Fibroblast of skin of right quadriceps (primary cell): ENCODE results near the gene GNB1.

Source experiments
- DNase-seq: peaks from one replicate; pipeline ENCODE4 v3.0.0-alpha.2; 2013

Gene GNB1

DNA sequence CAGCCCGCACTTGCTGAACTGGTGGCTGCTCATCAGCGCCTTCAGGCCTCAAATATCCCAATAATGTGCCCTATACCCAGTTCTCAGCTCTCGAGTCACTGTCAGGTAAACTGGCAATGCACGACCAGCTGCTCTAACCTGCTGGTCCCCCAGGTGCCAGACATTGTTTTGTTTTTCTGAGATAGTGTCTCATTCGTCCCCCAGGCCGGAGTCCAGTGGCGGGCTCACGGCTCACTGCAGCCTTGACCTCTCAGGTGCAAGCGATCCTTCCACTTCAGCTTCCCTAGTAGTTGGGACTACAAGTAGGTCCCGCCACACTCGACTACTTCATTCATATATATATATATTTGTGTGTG, 111.6 kb downstream of the GNB1 start:
- DNase-seq: no peak

DNA sequence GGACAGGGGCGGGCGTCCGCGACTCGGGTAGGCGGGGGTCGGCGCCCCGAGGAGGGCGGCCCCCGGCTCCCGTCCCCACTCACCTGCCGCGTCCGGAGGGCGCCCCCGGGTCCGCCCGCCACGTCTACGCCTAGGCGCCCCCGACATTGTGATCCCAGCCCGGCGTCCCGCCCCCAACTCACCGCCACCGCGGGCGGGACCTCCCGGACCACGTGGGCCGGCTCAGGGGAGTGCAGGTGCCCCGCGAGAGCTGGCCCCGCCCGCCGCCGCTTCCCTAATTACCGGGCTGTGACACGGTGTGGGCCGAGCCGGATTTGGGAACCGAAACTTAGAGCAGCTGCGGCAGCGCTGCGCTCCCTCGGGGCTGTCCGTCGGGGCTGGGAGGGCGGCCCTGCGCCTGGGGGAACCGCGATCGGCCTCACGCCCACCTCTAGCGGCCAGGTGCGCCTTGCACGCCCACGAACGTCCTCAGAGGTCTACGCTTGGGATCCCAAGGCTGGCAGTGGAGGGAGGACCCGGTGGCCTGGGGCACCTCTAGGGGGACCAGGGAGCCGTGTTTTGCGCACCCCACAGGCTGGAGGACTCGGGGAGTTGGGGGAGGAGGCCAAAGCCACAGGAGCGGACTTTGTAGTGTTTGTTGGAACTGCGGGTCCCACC, 112.1 kb downstream of the GNB1 start:
- no peak for DNase-seq

DNA sequence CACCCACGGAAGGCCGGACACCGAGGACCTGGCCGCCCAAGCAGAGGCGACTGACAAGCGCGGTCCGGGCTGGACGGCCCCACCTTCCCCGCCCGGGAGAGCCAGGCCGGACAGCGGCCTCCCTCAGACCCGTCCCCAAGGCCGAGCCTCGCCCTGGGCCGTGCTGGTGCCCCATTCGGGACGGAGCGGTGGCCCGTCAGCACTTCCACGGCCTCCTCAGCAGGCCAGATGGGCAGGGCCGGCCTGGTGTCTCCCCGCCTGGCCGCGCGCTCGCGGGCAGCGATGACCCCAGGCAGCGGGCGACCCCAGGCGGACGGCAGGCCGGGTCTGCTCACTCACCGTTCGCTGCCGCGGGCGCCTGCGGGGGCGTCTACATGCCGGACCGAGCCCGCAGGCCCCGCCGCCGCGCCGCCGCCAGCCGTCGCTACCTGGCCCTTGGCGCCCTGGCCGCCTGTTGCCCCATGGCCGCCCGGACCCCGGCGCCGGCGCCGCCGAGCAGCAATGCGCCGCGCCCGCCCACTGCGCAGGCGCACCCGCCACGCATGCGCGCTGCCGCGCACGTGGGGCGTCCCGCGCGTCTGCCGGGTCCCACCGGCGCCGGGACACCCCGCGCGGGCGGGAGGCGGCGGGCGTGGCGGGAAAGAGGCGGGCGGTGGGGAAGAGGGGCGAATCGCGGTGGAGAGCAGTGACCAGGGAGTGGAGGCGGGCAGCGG, 112.8 kb downstream of the GNB1 start, which contains the start of gene NADK:
NADK (minus strand) TSS at position 521 of the 713 bp plus-strand sequence. CDS start 13,064 bp downstream, outside the sequence.
- peak; percentile 52 for DNase-seq

DNA sequence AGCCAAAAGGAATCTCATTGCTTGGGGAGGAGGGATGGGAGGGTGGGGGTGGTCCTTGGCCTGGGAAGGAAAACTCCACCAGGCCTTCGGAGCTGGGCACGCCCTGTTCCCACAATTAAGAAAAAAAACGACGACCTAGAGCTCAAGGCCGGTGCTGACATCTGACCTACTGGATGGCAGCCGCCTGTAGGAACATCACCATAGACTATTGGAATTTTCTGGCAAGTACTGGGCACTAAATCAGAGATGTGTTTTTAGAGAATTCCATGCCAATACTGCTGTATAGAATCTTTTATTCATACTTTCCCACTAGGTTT, 113.3 kb downstream of the GNB1 start:
- DNase-seq: no peak

DNA sequence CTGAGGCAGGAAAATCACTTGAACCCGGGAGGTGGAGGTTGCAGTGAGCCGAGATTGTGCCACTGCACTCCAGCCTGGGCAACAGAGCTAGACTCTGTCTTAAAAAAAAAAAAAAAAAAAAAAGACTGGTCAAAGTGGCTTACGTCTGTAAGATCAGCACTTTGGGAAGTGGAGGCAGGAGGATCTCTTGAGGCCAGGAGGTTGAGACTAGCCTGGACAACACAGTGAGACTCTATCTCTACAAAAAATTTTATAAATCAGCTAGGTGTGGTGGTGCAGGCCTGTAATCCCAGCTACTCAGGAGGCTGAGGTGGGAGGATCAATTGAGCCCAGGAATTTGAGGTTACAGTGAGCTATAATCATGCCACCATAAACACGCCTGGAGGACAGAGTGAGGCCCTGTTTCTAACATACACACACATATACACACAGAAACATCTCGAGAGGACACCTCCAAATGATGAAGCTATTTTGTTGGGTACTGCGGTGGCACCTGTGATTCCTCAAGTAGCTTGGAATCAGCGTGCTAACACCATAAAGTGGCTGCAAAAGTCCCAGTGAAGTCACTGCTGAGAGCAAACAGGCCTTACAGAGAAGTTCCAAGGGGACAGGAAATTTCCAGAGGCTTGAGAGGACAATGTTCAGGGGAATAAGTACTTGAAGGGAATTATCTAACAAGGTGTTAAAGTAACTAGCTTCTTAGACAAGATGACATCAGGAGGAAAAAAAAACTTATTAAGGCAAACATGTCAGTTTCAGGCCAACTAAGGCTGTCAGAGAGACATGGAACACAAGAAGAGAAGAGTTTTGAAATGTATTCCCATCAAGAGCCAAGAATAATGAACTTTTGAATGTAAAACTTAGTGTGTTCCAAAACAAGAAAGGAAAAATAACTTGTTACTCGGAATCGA, 114.0 kb downstream of the GNB1 start:
- no peak for DNase-seq

DNA sequence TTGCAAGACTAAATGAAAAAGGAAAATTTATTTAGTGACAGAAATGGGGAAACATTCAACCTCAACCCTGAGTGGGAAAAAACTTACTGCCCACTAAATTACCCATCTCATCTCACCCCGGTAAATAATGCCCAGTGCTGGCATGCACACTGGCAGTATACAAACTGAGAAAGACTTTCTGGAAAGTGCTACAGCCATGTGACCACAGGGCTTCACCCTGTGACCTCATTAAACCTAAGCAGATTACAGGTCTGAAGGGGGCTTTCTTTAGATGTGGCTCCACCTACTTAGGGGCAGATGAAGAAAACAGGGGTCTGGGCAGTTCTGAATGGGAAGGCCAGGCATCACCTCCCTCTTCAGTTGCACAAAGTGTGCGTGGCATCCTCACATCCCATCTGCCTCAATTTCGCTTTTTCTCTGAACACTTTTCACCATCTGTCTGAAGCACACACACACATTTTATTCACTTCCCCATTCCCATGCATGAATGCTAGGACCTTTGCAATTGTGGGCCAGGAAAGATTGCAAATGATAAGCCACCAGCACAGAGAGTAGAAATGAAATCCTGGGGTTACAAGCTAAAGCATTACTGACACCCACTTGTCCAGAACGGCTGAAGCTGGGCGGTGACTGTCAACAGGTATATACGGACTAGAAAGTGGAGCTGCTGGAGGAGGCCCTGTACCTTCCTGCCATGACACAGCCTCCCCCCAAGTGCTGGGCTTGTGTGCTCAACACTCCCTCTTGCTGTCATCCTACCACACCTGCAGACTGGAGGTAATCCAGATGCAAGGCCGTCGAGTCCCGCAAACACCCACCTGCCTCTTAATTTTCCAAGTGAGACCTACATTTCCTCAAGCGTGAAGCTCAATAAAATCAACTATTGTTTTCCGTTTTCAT, 115.3 kb downstream of the GNB1 start:
- no peak for DNase-seq

DNA sequence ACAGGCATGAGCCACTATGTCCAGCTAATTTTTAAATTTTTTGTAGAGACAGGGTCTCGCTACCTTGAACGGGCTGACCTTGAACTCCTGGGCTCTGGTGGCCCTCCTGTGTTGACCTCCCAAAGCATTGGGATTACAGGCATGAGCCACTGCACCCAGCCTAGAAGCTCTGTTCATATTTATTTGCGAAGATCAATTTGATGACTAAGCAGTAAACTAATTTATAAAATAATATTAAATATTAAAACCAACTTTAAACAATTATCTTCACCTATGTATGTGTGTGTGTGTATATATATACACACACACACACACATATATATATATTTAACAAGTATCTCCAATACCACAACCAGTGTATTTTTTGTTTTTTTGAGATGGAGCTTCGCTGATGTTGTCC, 117.0 kb downstream of the GNB1 start:
- DNase-seq: no peak

DNA sequence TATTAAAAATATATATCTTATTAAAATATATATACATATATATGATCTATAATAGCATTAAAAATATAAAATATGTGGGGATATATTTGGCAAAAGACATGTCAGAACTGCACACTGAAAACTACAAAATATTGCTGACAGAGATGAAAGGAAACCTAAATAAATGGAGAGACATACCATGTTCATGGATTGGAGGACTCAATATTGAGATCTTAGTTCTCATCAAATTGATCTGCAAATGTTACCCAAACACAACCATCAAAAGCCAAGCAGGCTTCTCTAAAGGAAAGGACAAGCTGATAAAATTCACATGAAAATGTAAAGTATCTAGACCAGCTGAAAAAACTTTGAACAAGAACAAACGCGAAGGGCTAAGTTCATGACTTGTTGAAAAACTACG, 119.8 kb downstream of the GNB1 start:
- no peak for DNase-seq

DNA sequence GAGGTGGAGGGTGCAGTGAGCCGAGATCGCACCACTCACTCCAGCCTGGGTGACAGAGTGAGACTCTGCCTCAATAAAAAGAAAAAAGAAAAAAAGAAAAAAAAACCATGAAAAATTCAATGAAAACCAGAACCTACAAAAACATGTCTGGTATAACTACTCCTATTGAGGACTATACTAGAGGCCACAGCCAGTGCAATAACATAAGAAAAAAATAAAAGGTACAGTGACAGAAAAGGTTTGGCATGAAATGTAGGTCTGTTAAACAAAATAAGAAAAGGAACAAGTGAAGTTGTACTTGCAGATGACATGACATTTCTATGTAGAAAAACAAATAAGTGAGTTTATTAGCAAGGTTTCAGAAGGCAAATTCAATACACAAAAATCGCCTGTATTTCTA, 120.8 kb downstream of the GNB1 start:
- no peak for DNase-seq

DNA sequence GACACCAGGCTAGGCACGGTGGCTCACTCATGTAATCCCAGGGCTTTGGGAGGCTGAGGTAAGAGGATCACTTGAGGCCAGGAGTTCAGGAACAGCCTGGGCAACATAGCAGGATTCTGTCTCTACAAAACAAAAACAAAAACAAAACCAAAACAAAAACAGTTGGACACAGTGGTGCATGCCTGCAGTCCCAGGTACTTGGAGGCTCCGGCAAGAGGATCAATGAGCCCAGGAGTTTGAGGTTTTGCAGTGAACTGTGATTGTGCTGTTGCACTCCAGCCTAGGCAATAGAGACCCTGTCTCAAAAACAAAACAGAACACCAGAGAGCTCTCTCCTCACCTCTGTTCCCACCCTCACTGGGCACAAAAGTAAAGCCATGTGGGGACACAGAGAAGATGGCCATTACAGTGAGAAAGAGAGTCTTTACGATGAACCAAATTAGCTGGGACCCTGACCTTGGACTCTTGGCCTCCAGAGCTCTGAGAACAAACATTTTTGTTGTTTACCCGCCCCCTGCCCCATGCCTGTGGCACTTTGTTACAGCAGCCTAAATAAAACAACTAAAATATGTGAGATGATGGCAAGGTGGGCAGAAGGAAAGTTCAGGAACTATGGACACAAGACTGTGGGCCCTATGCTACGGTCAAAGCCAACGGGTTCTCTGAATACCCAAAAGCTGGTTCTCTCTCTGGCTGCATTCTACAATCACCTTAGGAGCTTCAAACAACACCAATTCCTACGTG, 122.5 kb downstream of the GNB1 start:
- DNase-seq: no peak

DNA sequence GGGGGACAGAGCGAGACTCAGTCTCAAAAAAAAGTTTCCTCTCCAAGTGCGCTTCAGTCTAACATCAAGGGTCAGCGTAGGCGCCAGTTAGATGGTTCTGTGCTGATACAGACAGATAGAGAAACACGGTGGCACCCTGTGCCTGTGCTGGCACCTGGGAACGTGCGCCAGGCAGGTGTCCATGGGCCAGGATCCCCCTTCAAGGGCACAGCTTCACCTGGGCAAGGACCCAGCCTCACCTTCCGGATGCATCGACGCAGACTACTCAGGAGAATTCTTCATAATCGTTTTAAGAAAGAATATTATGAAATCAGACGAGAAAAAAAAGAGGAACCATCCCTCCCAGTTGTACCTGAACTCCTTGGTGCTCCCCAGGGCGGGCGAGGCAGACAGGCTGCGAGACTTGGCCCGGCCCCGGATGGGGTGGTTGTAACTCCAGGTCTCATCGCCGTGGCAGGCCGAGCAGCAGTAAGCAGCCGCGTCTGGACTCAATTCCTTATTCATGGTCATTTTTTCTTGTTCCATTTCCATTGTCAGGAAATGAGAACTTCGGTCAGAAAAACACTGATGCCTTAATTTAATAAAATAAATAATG, 125.9 kb downstream of the GNB1 start:
- DNase-seq: no peak

DNA sequence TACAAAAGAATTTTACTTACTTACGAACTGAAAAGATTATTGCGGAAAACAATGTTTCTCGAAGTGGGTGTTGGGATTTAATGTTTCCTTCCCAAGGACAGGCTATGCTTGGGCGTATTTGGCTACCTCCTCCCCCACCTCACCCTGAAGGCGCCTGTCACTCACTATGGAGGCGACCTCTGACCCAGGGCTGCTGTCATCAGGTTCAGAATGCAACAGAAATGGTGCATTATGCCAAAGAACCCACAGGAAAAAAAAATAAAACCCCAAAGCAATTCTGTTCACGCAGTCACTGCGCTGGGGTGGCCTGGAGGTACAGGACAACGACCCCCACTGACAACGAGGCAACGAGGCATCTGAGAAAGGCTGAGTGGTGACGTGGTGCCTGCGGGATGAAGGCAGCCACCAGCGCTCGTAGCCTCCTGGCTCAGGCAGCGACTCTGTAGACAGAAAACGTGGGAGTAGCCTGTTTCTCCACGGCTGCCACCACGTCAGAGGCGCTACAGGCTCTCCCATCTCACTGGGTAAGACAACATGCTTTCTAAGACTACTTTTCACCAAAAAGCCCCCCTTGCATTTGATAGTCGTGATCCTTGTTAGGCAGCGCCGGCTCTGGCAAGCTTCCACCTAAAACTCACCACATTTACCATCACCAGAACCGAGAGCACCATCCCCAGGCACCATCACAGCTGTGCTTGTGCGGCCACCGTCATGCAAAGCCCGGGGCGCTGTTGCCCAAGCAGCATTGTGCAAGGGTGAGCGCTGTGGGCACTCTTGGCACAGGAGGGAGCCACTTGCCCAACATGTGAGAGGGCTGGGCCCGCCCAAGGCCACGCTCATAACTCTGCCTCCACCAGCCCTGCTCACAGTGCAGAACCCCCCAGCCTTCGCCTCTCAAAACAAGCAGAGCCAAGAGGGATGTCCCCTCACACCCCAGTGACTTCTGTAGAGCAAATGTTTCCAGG, 126.9 kb downstream of the GNB1 start:
- DNase-seq: no peak

DNA sequence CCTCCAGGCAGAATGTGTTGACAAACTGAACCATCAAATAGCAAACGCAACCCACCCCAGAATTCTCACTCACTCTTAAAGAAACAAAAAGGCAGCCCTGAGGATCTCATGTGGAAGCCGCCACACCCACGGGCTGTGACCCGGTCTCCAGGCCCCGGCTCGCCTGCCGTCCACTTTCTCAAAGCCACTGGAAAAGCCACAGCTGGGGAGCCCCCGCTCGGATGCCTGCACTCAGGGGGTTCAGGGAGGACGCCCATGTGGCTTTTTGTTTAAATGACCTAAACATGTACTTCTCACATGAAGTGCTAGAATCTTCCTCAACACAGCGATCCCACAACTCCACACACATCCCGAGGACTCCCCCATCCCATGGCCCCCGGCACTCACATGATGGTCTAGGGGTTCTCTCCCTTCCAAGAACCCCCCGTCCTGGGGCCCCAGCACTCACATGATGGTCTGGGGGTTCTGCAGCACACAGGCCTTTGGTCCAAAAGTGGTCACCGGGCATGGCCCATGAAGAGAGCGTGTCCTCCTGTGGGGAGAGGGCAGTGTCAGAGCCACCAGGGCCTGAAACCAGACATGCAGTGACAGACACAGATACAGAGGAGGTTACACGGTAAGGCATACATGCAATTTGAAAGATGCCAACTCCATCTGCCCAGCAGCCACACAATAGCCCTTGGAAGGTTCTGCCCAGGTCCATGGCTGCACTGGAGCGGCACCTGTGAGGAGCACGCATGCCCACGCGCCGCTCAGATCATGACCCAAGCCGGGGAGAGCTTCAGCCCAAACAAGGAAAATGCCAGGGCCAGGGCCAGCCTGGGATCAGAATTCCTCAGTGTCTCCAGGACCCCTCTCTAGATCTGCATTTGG, 129.1 kb downstream of the GNB1 start:
- no peak for DNase-seq

DNA sequence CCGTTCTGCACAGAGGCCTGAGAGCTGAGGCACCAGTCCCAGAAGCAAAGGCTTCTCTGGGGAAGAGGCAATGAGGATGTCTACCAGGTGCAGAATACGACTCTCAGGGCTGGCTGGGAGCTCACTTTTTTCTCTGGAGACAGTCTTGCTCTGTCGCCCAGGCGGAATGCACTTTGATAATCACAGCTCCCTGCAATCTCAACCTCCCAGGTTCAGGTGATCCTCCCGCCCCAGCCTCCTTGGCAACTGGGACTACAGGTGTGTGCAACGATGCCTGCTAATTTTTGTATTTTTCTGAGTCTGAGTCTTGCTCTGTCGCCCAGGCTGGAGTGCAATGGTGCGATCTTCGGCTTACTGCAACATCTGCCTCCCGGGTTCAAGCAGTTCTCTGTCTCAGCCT, 130.2 kb downstream of the GNB1 start:
- no peak for DNase-seq

DNA sequence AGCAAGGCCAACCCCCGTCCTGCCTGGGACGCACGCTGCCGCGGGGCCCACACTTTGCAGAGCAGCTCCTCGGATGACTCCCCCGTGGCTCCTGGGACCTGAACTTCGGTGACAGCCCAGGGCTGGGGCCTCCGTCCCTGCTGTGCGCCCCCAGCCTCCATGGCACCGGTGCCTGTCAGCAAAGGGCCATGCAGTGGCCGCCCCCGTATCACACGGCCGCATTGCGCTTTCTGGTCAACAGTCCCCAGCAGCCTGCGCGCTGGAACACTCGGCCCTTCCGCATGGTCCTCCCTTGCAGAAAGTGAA, 130.6 kb downstream of the GNB1 start:
- no peak for DNase-seq

DNA sequence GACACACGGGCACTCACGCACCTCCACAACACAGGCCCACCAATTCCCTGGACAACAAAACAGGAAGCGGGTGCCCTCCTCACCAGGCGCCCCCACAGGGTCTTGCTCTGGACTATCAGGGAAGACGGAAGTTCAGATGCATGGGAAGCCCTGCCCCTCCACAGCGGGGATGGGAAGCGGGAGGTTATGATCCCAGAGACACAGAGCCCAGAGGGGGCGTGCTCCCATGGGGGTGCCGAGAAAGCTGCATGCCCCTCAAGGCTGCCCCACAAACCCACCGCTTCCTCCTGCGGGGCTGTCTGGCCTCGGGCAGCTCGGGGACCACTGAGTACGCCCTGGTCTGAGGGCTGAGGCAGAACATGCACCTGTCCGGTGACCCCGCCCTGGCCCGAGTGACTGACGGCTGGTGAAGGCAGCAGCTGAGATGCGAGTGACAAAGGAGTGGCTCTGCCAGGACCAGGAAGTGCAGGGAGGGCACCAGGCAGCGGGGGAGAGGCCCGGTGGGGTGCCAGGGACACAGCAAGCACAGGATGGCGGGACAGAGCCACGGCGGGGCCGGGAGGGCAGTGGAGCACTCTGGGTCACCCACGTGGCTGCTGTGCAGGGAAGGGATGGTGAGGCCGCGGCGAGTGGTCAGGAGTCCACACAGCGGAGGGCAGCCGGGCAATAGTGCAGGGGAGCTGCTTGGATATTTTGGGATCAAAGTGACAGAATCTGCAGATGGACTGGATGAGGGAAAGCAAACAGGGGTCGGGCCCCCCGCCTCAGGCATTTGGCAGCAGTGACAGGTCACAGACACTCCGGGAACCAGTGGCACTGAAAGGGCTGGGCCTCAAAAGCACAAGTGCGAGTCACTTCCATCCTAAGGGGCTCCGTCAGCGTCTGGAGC, 131.2 kb downstream of the GNB1 start:
- DNase-seq: no peak

DNA sequence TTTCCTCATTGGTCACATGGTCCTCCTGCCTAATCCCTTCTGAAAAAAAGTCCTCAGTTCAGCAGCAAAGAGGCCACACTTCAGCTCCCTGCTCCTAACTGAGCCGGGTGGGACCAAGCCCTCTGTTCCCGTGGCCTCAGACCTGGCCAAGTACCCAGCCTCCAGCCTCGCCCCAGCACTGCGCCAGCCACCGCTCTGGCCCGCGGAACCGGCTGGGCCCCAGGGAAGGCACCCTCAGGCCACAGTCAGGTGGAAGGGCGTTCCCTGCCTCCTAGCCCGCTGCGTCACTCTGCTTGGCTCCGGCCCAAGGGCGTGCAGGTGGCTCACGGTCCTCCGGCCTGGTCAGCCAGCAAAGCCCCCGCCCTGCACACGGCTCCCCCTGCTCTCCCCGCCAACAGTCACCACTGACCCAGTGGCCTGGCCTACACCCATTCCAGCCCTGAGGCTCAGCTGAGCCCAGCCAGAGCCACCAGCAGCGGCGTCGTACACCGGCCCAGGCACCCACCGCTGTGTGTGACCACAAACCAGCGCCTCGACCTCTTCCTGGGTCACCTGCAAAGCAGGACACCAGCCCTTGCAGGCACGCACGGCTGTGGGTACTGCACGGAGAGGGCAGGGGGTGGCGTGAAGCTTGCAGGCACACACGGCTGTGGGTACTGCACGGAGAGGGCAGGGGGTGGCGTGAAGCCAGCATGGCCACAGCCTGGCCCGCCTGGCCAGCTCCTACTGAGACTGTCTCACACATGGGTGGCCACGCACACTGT, 132.0 kb downstream of the GNB1 start:
- DNase-seq: no peak
